Upper lobe of right lung (tissue), 1 donor: ENCODE results near the gene EGFL7. TPM values are rescaled to one million over a fixed set of nuclear protein-coding genes. Genes with fewer than 3 reads are reported as not detected.
"Not testable (repeated sequence)": the region's sequence is repeated elsewhere in the genome, so short reads cannot be mapped to it uniquely, and the experiment has no call there.

ENCODE experiments used
- ATAC-seq: fragments of 200-7000 bp; cut with Tn5 transposase; one replicate; pipeline ENCODE4 v1.9.1; 2020; ENCODE audit warnings: mild to moderate bottlenecking, moderate library complexity
- DNase-seq: peaks from one replicate; pipeline ENCODE4 v3.0.0-alpha.2; 2020
- H3K27ac ChIP-seq: fragments of 200-600 bp; one replicate; pipeline ENCODE4 v1.8.0; 2022
- H3K27me3 ChIP-seq: fragments of 200-600 bp; one replicate; pipeline ENCODE4 v1.8.0; 2022; ENCODE audit warnings: mild to moderate bottlenecking
- H3K36me3 ChIP-seq: fragments of 200-600 bp; one replicate; pipeline ENCODE4 v1.8.0; 2022
- H3K4me1 ChIP-seq: fragments of 200-600 bp; one replicate; pipeline ENCODE4 v1.8.0; 2022
- H3K4me3 ChIP-seq: fragments of 200-600 bp; one replicate; pipeline ENCODE4 v1.8.0; 2022; ENCODE audit warnings: mild to moderate bottlenecking
- H3K9me3 ChIP-seq: fragments of 200-600 bp; one replicate; pipeline ENCODE4 v1.8.0; 2022
- intact Hi-C: fragments of 100-400 bp; cut with DNase I; formaldehyde crosslinking; loops from one replicate; pipeline ENCODE4 v1.11.0; 2022
- total RNA-seq: library from RNA; stranded (reverse); fragmentation: NEBNext Ultra II Directional; extraction: Animal tissue kit (Norgen Biotek cat#: 25700); gene quantifications from one replicate; pipeline ENCODE4 v1.2.1, GENCODE V29; 2021
- TF ChIP-seq, protein P1 (sequence below): fragments of 200-600 bp; IDR thresholded peaks from one replicate; pipeline ENCODE4 v1.8.0; 2022; ENCODE audit warnings: antibody characterized with exemption
- donor health status: DM: no; HTN: yes; CAD: no; lungs with severe emphysema.

Gene EGFL7
- total RNA-seq, 1 donor from 2014 or later: 302 TPM

DNA sequence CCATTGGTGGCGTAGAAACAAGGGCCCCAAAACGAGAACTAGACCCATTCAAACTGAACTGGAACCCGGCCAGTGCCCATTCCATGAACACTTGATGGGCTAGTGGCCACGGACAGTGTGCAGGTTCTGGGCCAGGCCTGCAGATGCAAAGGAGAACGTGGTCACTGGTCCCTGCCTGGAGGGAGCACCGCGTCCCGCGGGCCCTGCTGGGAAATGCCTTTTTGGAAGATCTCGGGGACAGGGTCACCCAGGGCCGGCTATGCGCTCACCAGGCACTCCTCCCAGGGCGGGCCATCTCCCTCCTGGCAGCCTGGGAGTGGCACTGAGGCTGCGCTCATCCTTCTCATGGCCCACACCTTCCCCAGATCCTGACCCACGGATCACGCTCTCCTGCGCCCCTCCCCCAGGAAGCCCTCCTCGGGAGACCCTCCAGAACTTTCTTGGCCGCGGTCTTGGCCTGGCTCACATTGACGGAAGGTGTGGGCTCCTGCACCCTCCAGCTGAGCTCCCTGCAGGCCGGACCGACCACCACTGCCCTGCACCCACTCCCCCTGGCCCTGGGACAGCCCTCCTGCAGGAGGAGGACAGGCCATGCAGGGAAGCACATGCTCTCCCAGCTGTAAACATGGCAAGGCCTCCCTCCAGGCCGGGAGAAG lies 46.9 kb downstream of the EGFL7 start:
- H3K9me3 ChIP-seq: no peaks in the 10 kb centered on the region
- H3K27me3 ChIP-seq: peaks cover 8% of the 10 kb centered on the region
- intact Hi-C loops: no loop called here
- TF ChIP-seq, protein P1, sequence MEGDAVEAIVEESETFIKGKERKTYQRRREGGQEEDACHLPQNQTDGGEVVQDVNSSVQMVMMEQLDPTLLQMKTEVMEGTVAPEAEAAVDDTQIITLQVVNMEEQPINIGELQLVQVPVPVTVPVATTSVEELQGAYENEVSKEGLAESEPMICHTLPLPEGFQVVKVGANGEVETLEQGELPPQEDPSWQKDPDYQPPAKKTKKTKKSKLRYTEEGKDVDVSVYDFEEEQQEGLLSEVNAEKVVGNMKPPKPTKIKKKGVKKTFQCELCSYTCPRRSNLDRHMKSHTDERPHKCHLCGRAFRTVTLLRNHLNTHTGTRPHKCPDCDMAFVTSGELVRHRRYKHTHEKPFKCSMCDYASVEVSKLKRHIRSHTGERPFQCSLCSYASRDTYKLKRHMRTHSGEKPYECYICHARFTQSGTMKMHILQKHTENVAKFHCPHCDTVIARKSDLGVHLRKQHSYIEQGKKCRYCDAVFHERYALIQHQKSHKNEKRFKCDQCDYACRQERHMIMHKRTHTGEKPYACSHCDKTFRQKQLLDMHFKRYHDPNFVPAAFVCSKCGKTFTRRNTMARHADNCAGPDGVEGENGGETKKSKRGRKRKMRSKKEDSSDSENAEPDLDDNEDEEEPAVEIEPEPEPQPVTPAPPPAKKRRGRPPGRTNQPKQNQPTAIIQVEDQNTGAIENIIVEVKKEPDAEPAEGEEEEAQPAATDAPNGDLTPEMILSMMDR: no peak
- no peak for ATAC-seq
- DNase-seq: no peak
- H3K4me3 ChIP-seq: no peak overlapping the region
- H3K4me1 ChIP-seq: peaks cover 20% of the 10 kb centered on the region
- H3K27ac ChIP-seq: no peak overlapping the region
- no peaks in the 10 kb centered on the region for H3K36me3 ChIP-seq

DNA sequence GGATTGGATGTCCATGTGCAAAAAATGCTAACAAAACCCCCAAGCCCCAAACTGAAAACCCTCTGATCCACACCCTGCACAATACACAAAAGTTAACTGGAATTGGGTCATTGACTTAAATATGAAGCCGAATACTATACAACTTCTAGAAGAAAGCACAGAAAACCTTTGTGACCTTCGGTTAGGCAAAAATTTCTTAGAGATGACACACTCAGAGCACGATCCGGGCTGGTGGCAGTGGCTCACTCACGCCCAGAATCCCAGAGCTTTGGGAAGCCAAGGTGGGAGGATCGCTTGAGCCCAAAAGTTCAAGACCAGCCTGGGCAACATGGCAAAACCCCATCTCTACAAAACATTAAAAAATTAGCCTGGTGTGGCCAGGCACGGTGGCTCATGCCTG lies 47.8 kb downstream of the EGFL7 start:
- DNase-seq: no peak
- intact Hi-C loops: no loop called here
- TF ChIP-seq, protein P1: no peak

DNA sequence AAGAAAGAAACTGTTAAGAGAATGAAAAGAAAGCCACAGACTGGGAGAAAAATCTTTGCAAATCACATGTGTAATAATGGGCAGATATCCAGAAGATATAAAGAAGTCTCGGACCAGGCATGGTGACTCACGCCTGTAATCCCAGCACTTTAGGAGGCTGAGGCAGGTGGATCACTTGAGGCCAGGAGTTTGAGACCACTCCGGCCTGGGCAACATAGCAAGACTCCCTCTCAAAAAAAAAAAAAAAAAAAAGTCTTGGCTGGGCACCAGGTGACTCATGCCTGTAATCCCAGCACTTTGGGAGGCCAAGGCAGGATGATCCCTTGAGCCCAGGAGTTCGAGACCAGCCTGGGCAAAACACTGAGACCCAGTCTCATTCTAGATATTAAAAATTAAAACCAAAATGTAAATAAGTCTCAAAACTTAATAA lies 48.5 kb downstream of the EGFL7 start:
- H3K4me1 ChIP-seq: peaks cover 28% of the 10 kb centered on the region
- intact Hi-C loops, ATAC-seq, H3K9me3 ChIP-seq, DNase-seq, H3K36me3 ChIP-seq, H3K27me3 ChIP-seq, H3K27ac ChIP-seq, H3K4me3 ChIP-seq: not testable (repeated sequence)

More for the DNA sequence above, 47.8 kb downstream of the EGFL7 start:
- ATAC-seq: no peak
- peaks cover 8% of the 10 kb centered on the region for H3K27me3 ChIP-seq
- no peaks in the 10 kb centered on the region for H3K9me3 ChIP-seq
- H3K36me3 ChIP-seq: no peaks in the 10 kb centered on the region
- H3K4me3 ChIP-seq: no peak overlapping the region
- H3K4me1 ChIP-seq: peaks cover 27% of the 10 kb centered on the region
- H3K27ac ChIP-seq: no peak overlapping the region

DNA sequence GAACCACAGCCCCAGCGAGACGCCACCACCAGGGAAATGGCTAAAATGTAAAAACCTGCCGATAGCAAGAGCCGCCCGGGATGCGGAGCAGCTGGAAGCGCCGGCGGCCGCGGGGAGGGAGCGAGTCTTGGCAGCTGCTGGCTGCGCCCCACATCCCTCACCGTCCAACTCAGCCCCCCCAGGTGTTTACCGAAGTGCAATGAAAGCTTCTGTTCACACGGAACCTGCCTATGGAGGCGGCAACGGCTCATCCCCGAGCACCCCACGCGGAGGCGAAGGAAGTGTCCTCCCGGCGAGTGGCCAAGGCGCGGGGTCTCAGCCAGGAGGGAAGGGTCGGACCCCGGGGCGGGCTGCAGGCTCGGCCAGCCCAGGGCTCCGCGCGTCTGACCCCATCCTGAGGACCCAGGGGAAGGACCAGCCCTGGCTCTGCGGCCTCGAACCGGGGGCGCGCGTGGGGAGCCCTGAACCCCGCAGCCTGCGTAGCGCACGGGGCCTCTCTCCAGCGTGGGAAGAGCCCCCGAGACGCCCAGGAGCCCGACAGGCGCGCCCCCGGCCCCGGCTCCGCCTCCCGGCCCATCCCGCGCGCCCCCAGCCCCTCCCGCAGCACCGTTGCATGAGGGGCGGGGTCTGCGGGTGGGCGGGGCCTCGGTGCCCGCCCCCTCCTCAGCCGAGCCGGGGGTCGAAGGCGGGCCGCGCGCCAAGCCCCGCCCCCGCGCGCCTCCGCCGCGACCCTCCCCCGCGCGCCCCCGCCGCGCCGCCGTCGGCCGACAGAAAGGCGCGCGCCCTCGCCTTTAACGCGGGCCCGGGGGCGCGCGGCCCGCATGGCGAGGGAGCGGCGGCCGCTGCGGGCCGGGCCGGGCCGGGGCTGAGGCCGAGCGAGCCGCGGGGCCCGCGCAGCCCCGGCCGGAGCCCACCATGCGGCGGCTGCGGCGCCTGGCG lies 49.3 kb downstream of the EGFL7 start, which contains the start of gene DIPK1B:
Gene DIPK1B, plus strand, starts transcription at position 822 of the 939 bp plus-strand sequence. Its CDS starts 94 bp downstream, at position 916.
- peaks cover 8% of the 10 kb centered on the region for H3K27me3 ChIP-seq
- TF ChIP-seq, protein P1: no peak
- intact Hi-C loops: no loop called here
- no peaks in the 10 kb centered on the region for H3K9me3 ChIP-seq
- peak within 1 kb of the TSS; percentile 44 for H3K4me3 ChIP-seq
- no peaks in the 10 kb centered on the region for H3K36me3 ChIP-seq
- DNase-seq (no peak), ATAC-seq (peak; percentile 16)
- peaks cover 28% of the 10 kb centered on the region for H3K4me1 ChIP-seq
- peak within 1 kb of the TSS; percentile 70 for H3K27ac ChIP-seq

DNA sequence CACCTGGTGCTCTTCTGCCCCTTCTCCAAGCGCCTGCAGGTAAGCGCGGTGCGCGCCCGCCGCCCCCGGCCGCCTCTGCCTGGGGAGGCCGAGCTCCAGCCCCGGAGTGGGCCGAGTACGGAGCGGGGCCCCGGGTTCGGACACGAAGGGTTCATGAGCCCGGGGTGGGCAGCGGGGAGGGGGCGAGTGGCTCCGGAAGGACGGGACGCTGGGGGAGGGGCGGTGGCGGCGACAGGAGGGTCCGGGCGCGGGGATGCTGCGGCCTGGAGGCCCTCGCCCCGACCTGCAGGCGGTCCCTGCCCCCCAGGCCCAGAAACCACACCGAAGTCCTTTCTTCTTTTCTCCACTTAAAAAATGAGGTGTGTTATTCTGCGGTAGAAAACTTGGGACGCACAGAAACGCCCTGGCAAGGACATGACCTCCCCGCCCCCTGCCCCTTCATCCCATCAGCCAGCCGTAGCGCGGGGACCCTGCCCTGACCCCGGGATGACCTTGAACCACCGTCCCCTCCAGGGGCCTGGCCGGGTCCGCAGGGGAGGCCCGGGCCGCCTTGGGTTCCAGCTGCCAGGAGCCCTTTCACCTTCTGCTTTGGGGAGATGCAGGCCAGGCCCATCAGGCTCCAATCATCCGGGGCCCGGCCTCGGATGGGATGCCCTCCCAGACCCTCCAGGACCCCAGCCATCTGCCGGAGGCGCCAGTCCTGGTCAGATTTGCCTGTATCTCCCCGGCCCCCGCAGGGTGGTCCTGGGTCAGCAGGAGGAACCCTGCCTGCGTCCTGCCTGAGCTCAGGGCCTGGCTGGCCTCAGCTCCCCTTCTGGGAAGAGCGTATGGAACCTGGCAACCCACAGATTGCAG lies 50.2 kb downstream of the EGFL7 start:
- DNase-seq: no peak

More for the DNA sequence above, 50.2 kb downstream of the EGFL7 start:
- no peak for ATAC-seq
- Histone ChIP-seq H3K4me1 (peaks cover 28% of the 10 kb centered on the region), H3K9me3 (no peaks in the 10 kb centered on the region), H3K27ac (peak overlapping the region; percentile 70), H3K4me3 (peak overlapping the region; percentile 44), H3K27me3 (peaks cover 8% of the 10 kb centered on the region), H3K36me3 (no peaks in the 10 kb centered on the region)
- TF ChIP-seq, protein P1: no peak
- intact Hi-C loops: no loop called here
